ENCODE data around the gene AP1G2. TPM values are rescaled to one million over a fixed set of nuclear protein-coding genes. Genes with fewer than 3 reads are reported as not detected.
A peak's percentile ranks its signal among the peaks of the same experiment; 100 is the strongest.

The AP1G2 gene
- total and polyA plus RNA-seq, 2 of the 13 experiments (the other 11 are each of a cell fraction or from before 2014, with no cell fraction given): 96.9 to 611 TPM

- no peak for TF ChIP-seq ZBTB4 (CRISPR knock-in tag; IDR thresholded peaks at IDR 0.05; ENCODE audit: borderline replicate concordance)
- TF ChIP-seq RARA (CRISPR knock-in tag; IDR thresholded peaks at IDR 0.05): 0 out of 2 replicates have a peak, but pooled peaks have one; percentile 12
- no peak for TF ChIP-seq FIP1L1 (IDR thresholded peaks at IDR 0.05; ENCODE audit: borderline replicate concordance, insufficient read depth, low read depth, low read length)
- TF ChIP-seq TSC22D2 (CRISPR knock-in tag; IDR thresholded peaks at IDR 0.05; ENCODE audit: borderline replicate concordance): no peak
- TF ChIP-seq THAP9 (CRISPR knock-in tag; IDR thresholded peaks at IDR 0.05; ENCODE audit: borderline replicate concordance): no peak
- 0 out of 2 replicates have a peak, but pooled peaks have one; percentile 3 for TF ChIP-seq FOXA1 (IDR thresholded peaks at IDR 0.05)
- no peak for TF ChIP-seq FOXA1 (CRISPR knock-in tag; IDR thresholded peaks at IDR 0.05)
- TF ChIP-seq PAXIP1 (CRISPR knock-in tag; conservative IDR thresholded peaks at IDR 0.05): peak; percentile 41; the same call in 1 of the 2 replicates
- TF ChIP-seq HIVEP1 (CRISPR knock-in tag; IDR thresholded peaks at IDR 0.05): 0 out of 2 replicates have a peak, but pooled peaks have one; percentile 15
Observed at GRCh38 chr14:23544511-23545447, 22.8 kb downstream of the AP1G2 start (continued).
